Measurements from ENCODE around the gene DTX1.
"Not testable (repeated sequence)": the region's sequence is repeated elsewhere in the genome, so short reads cannot be mapped to it uniquely, and the experiment has no call there.

Gene DTX1

DNA sequence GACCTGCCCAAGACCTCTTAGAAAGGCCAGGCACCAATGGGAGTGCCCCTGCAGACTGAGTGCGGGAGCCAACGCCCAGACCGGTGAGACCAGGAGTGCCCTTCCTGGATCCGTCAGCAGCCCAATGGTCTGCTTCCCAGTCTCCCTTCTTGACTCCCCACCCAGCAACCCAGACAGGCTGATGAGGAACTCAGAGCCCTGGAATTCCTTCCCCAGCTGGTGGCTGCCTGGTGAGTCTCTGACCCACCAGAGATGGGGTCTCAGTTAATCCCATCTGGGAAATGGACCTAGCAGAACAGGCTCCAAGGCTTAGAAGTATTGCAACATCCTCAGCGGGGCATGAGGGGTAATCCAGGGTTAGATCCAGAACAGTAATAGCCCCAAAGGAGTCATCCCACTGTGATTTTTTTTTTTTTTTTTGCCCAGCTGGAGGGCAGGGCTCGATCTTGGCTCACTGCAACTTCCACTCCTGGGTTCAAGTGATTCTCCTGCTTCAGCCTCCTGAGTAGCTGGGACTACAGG lies 80.5 kb downstream of the DTX1 start:
- DNase-seq (ENCODE audit: low read depth in 2 of 2): no peak

DNA sequence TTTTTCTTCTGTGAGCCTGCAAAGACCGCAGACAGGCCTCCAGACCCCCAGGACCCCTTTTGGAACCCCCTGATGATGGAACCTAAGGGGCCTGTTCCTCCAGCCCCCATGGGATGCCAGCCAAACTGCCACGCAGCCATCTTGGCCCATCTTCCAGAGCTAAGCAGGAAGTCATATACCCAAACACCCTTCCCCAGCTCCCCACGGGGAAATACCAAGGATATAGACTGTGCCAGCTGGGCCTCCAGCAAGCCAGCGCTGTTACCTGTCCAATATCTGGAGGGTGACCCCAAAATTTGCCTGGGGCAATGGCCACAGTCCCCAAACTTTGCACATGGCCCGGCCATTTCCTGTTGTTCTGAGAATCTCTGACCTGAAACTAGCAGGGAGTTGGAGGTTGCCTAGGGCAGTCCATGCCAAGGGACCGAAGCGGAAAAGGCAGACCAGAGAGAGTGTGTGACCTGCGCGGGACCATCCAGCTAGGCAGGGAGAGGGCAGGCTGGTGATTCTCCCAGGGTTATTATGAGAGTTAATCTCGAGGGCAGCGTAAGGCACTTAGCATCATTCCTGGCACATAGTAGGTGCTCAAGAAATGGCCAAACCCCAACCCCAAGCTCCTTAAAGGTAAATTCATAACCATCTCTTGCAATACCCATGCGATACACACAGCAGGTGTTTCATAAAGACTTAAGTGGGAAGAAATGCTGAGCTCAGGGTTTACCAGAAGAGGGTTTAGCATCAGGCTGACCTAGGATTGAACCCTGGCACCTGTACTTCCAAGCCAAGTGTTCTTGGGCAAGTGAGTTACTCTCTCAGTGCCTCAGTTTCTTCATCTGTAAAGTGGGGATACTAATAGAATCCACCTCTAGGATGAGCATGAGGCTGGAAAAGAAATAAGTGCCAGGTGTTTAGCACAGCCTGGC lies 81.6 kb downstream of the DTX1 start:
- no peak for DNase-seq (ENCODE audit: low read depth in 2 of 2)

DNA sequence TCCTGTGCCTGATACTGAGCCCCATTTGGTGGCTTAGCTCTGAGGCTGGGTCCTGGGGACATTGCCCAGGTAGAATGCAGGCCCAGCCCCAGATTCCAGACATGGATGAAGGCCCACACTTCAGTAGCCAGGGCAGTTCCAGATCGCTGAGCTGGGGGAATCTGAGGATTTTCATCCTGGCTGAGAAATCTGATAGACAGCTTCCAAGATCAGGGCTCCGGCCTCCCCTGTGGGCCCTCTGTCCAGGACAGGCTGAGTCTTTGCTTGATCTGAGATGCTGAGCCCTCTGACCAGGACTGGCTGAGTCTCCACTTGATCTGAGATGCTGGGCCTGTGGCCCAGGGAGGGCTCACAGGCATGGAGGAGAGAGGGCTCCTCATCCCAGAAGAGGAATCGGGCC lies 82.3 kb downstream of the DTX1 start:
- DNase-seq (ENCODE audit: low read depth in 2 of 2): no peak

GRCh38 chr12:113140706-113141105 lies 84.2 kb downstream of the DTX1 start:
- DNase-seq (ENCODE audit: low read depth in 2 of 2): no peak

GRCh38 chr12:113141716-113142115 lies 85.2 kb downstream of the DTX1 start:
- not testable (repeated sequence) for DNase-seq (ENCODE audit: low read depth in 2 of 2)

GRCh38 chr12:113142173-113142885 lies 85.8 kb downstream of the DTX1 start:
- DNase-seq (ENCODE audit: low read depth in 2 of 2): no peak

DNA sequence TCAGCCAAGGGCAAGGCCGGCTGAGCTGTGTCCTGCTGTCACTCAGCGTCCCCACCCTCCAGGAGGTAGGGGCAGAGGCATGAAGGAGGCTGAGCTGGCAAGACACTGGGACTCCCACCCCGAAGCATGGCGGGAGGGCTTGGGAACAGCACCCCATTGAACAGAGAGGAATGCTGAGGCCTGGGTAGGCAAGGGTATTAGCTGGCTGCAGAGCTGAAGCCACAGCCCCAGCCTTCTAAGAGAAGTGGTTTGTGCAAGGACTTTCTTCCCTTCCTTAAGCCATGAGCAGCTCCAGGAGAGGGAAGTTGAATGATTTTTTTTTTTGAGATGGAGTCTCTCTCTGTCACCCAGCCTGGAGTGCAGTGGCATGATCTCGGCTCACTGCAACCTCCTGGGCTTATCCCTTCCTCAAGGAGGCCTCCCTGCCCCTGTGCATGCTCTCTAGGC lies 86.4 kb downstream of the DTX1 start:
- DNase-seq (ENCODE audit: low read depth in 2 of 2): no peak

DNA sequence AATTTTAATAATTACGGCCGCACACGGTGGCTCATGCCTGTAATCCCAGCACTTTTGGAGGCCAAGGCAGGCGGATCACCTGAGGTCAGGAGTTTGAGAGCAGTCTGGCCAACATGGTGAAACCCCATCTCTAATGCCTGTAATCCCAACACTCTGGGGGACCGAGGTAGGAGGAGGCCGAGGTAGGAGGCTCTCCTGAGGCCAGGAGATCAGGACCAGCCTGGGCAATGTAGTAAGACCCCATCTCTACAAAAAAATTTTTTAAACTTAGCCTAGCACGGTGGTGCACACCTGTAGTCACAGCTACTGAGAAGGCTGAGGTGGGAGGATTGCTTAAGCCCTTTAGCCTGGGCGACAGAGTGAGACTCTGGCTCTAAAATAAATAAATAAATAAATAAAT lies 87.4 kb downstream of the DTX1 start:
- no peak for DNase-seq (ENCODE audit: low read depth in 2 of 2)

DNA sequence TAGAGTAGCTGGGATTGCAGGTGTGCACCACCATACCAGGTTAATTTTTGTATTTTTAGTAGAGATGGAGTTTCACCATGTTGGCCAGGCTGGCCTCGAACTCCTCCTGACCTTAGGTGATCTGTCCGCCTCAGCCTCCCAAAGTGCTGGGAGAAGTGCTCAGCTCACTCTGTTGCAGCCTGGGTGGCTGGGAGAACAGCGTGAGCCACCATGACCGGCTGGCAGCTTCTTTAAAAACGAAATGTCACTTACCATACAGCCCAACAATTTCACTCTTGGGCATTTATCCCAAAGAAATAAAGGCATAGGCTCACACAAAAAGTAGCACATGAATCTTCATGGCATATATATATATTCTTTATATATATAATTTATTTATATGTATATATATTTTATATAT lies 88.3 kb downstream of the DTX1 start:
- DNase-seq (ENCODE audit: low read depth in 2 of 2): no peak

- DNase-seq (ENCODE audit: low read depth in 2 of 2): no peak
Observed at GRCh38 chr12:113145720-113146551, 89.4 kb downstream of the DTX1 start.

- no peak for DNase-seq (ENCODE audit: low read depth in 2 of 2)
Observed at GRCh38 chr12:113146999-113147398, 90.5 kb downstream of the DTX1 start.

Data from stimulated activated CD8-positive, alpha-beta memory T cell treated with anti-CD3 and anti-CD28 coated beads, Interleukin-7, amount 100 ng/mL, for 4 hours (primary cell).